ENCODE results near the gene MBTPS1.
"Not testable (repeated sequence)": the region's sequence is repeated elsewhere in the genome, so short reads cannot be mapped to it uniquely, and the experiment has no call there.

The MBTPS1 gene

GRCh38 chr16:84132527-84133285, 16.0 kb upstream of the MBTPS1 start:
- no peak for DNase-seq (ENCODE audit: extremely low spot score)
- ChIA-PET POLR2A (interaction anchor here (0.8 to 1.9 kb wide), 2 partner anchors 11 to 16 kb away, joined by 3 to 7 read pairs; partner anchors contain the start of gene MBTPS1), CTCF (interaction anchor here (0.7 to 0.8 kb wide), 3 partner anchors 54 to 174 kb away, joined by 3 to 4 read pairs (median 3); partner anchors contain the start of gene TAF1C)
- TF ChIP-seq SUZ12 (IDR thresholded peaks at IDR 0.05) (no peak), ARNT (IDR thresholded peaks at IDR 0.05) (no peak), ZNF384 (IDR thresholded peaks at IDR 0.05) (no peak), PKNOX1 (IDR thresholded peaks at IDR 0.05) (no peak), FOXM1 (IDR thresholded peaks at IDR 0.05; ENCODE audit: borderline replicate concordance) (no peak), FOXK2 (IDR thresholded peaks at IDR 0.05) (no peak), L3MBTL2 (conservative IDR thresholded peaks at IDR 0.05) (no peak), BHLHE40 (IDR thresholded peaks at IDR 0.05; ENCODE audit: borderline replicate concordance) (no peak), LEF1 (IDR thresholded peaks at IDR 0.05; ENCODE audit: borderline replicate concordance) (no peak), TARDBP (IDR thresholded peaks at IDR 0.05) (no peak), CTBP1 (IDR thresholded peaks at IDR 0.05; ENCODE audit: borderline replicate concordance) (no peak), ELF4 (IDR thresholded peaks at IDR 0.05) (no peak), SP1 (IDR thresholded peaks at IDR 0.05) (no peak), NFRKB (IDR thresholded peaks at IDR 0.05) (no peak), HDGF (IDR thresholded peaks at IDR 0.05; ENCODE audit: borderline replicate concordance) (no peak), FOXA1 (IDR thresholded peaks at IDR 0.05) (no peak)

- no peak for TF ChIP-seq PKNOX1 (IDR thresholded peaks at IDR 0.05)
- no peak for TF ChIP-seq TARDBP (IDR thresholded peaks at IDR 0.05)
- no peak for TF ChIP-seq HDGF (IDR thresholded peaks at IDR 0.05; ENCODE audit: borderline replicate concordance)
- TF ChIP-seq LEF1 (IDR thresholded peaks at IDR 0.05; ENCODE audit: borderline replicate concordance): no peak
- no peak for TF ChIP-seq ARNT (IDR thresholded peaks at IDR 0.05)
- no peak for TF ChIP-seq ZNF384 (IDR thresholded peaks at IDR 0.05)
- TF ChIP-seq SUZ12 (IDR thresholded peaks at IDR 0.05): no peak
- no peak for TF ChIP-seq BHLHE40 (IDR thresholded peaks at IDR 0.05; ENCODE audit: borderline replicate concordance)
- no peak for TF ChIP-seq FOXK2 (IDR thresholded peaks at IDR 0.05)
- TF ChIP-seq FOXA1 (IDR thresholded peaks at IDR 0.05): no peak
- no peak for TF ChIP-seq FOXM1 (IDR thresholded peaks at IDR 0.05; ENCODE audit: borderline replicate concordance)
- no peak for TF ChIP-seq NFRKB (IDR thresholded peaks at IDR 0.05)
- TF ChIP-seq ELF4 (IDR thresholded peaks at IDR 0.05): no peak
- no peak for TF ChIP-seq L3MBTL2 (conservative IDR thresholded peaks at IDR 0.05)
- CTCF ChIA-PET: no interaction called here
- POLR2A ChIA-PET: interaction anchor here (0.8 to 1.9 kb wide), 2 partner anchors 12 to 14 kb away, joined by 3 to 7 read pairs; partner anchors contain the start of gene MBTPS1
These were observed 14.4 kb upstream of the MBTPS1 start for GRCh38 chr16:84131117-84131516.

GRCh38 chr16:84124257-84125073, 7.7 kb upstream of the MBTPS1 start:
- TF ChIP-seq ARNT (IDR thresholded peaks at IDR 0.05) (no peak), PKNOX1 (IDR thresholded peaks at IDR 0.05) (peak; percentile 66)
- POLR2A ChIA-PET: no interaction called here
- CTCF ChIA-PET: no interaction called here

More at GRCh38 chr16:84131117-84131516, 14.4 kb upstream of the MBTPS1 start:
- no peak for DNase-seq (ENCODE audit: extremely low spot score)

GRCh38 chr16:84121007-84121406, 4.3 kb upstream of the MBTPS1 start:
- no peak for DNase-seq (ENCODE audit: extremely low spot score)
- ChIA-PET CTCF (interaction anchor here (0.6 kb wide), 1 partner anchor 20 kb away, joined by 5 read pairs; no protein-coding TSS in a partner anchor), POLR2A (no interaction called here)
- TF ChIP-seq LEF1 (IDR thresholded peaks at IDR 0.05; ENCODE audit: borderline replicate concordance) (no peak), ELF4 (IDR thresholded peaks at IDR 0.05) (no peak)

More at GRCh38 chr16:84124257-84125073, 7.7 kb upstream of the MBTPS1 start:
- no peak for DNase-seq (ENCODE audit: extremely low spot score)

GRCh38 chr16:84120023-84120422, 3.3 kb upstream of the MBTPS1 start:
- ChIA-PET CTCF (no interaction called here), POLR2A (interaction anchor here (0.9 kb wide), 1 partner anchor 67 kb away, joined by 3 read pairs; the partner anchor contains the start of gene TAF1C)
- no peak for TF ChIP-seq FOXK2 (IDR thresholded peaks at IDR 0.05)
- no peak for TF ChIP-seq ELF4 (IDR thresholded peaks at IDR 0.05)
- TF ChIP-seq NFRKB (IDR thresholded peaks at IDR 0.05): no peak
- no peak for TF ChIP-seq ARNT (IDR thresholded peaks at IDR 0.05)
- no peak for TF ChIP-seq HDGF (IDR thresholded peaks at IDR 0.05; ENCODE audit: borderline replicate concordance)
- TF ChIP-seq CTBP1 (IDR thresholded peaks at IDR 0.05; ENCODE audit: borderline replicate concordance): no peak
- no peak for DNase-seq (ENCODE audit: extremely low spot score)

- CTCF ChIA-PET: interaction anchor here (0.6 kb wide), 1 partner anchor 569 kb away, joined by 4 read pairs; no protein-coding TSS in a partner anchor
- POLR2A ChIA-PET: interaction anchor here (0.9 to 1.0 kb wide), 2 partner anchors 11 to 68 kb away, joined by 3 read pairs; partner anchors contain the start of gene TAF1C
- TF ChIP-seq FOXK2 (IDR thresholded peaks at IDR 0.05) (no peak), NFRKB (IDR thresholded peaks at IDR 0.05) (no peak), BHLHE40 (IDR thresholded peaks at IDR 0.05; ENCODE audit: borderline replicate concordance) (no peak), LEF1 (IDR thresholded peaks at IDR 0.05; ENCODE audit: borderline replicate concordance) (no peak), ZNF384 (IDR thresholded peaks at IDR 0.05) (no peak), FOXM1 (IDR thresholded peaks at IDR 0.05; ENCODE audit: borderline replicate concordance) (no peak), SP1 (IDR thresholded peaks at IDR 0.05) (no peak), TARDBP (IDR thresholded peaks at IDR 0.05) (no peak), PKNOX1 (IDR thresholded peaks at IDR 0.05) (no peak)
- DNase-seq (ENCODE audit: extremely low spot score): no peak
These were observed 2.6 kb upstream of the MBTPS1 start for GRCh38 chr16:84119368-84119767.

GRCh38 chr16:84118315-84118714, 1.6 kb upstream of the MBTPS1 start:
- DNase-seq (ENCODE audit: extremely low spot score): not testable (repeated sequence)
- ChIA-PET CTCF (interaction anchor here (0.6 kb wide), 1 partner anchor 15 kb away, joined by 3 read pairs; no protein-coding TSS in a partner anchor), POLR2A (interaction anchor here (1.0 to 2.5 kb wide), 3 partner anchors 12 to 19 kb away, joined by 3 to 36 read pairs (median 19); no protein-coding TSS in a partner anchor)

Measured in HEK293T (cell line).